ENCODE measurements around the gene TCOF1.

TCOF1 gene

GRCh38 chr5:150323092-150323491, 34.4 kb upstream of the TCOF1 start:
- no peak for DNase-seq

DNA sequence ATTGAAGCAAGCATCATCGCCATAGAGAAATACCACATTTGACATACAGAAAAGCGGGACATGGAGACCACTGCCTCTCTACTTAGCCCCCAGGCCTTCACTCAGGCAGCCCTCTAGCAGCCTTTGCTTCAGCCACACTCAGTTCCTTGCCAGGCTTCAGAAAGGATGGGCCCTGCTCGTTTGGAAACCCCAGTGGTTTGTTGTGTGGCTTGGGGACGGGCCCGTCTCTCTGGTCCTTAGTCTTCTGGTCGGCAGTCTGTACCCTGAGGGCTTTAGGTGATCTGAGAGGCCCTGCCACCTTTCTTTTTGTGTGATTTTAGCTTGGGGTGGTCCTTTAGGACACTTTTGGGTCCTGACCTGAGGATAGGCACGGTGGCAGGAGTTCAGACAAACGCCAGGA, 33.7 kb upstream of the TCOF1 start:
- DNase-seq = no peak

- no peak for DNase-seq
Observed at GRCh38 chr5:150325426-150325825, 32.1 kb upstream of the TCOF1 start.

- no peak for DNase-seq
Observed at GRCh38 chr5:150326707-150327106, 30.8 kb upstream of the TCOF1 start.

DNA sequence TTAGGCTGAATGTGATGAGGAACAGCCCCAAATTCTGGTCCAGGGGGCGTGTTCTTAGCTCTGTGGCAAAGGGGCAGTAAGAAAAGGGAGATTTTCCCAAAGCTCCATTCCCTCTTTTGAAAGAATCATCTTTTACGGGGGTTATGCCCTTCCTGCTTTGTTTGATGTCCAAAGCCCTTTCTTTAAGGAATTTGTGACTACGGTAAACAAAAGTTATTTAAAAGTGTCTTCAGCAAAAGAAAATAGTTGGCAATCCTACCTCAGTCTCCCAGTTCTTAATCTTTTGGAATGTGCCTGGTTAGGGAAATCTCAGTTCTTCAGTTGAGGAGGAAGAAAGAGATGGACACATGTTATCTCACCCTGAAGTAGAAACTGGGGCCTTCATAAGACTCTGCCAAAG, 30.4 kb upstream of the TCOF1 start:
- DNase-seq = no peak

DNA sequence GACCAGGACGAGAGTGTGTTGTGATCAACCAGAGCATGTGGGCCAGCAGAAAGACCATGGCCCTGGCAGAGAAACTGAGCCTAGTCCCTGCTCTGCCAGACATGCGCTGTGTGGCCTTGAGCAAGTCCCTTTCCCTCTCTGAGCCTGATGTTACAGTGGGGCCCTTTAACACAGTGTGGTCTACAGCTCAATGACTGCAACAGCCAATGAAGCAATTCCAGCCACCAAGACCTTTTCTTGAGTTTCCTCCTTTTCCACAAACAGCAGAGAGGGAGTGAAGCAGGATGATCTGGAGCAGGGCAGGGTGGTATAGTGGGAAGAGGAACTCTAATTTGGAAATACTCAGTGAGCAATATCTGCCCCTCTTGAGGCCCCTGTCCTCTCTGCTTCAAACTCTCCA, 29.0 kb upstream of the TCOF1 start:
- DNase-seq = no peak

DNA sequence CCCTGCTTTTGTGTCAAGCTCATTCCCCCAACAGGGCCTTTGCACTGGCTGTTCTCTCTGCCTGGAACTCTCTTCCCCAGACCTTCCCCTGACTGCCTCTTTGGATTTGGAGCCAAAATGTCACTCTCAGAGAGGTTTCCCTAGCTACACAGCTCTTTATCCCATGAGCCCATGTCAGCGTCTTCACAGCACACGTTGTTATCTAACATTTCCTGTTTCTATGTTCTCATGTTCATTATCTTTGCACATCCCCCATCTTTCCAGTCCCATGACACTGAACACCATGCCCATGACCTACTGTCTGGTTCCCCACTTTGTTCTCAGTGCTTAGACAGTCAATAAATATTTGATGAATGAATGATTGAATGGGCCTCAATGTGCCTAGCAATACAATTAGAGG, 28.5 kb upstream of the TCOF1 start:
- DNase-seq = no peak

- no peak for DNase-seq
Observed at GRCh38 chr5:150329881-150330876, 27.3 kb upstream of the TCOF1 start.

DNA sequence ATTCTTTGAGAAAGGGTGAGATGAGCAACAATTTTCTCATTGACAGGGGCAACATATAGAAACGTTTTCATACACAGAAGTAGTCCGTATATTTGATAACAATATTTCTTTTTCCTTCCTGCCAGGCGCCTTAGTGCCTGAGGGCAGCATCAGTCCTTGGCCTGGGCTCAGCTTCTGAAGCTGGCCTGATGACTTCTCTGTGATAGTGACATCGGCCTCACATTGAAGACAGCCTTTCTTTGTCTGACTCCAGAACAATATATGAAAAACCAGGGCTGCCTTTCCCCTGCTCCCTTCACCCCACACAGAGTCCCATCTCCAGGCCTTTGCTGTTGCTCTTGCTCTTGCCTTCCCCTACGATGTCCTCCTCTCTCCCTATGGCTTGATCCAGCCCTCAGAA, 24.1 kb upstream of the TCOF1 start:
- DNase-seq = no peak

- no peak for DNase-seq
Observed at GRCh38 chr5:150335778-150336177, 21.7 kb upstream of the TCOF1 start.

GRCh38 chr5:150338546-150338945, 19.0 kb upstream of the TCOF1 start:
- no peak for DNase-seq

- DNase-seq = no peak
Observed at GRCh38 chr5:150339165-150339564, 18.3 kb upstream of the TCOF1 start.

GRCh38 chr5:150339841-150340240, 17.7 kb upstream of the TCOF1 start:
- no peak for DNase-seq

DNA sequence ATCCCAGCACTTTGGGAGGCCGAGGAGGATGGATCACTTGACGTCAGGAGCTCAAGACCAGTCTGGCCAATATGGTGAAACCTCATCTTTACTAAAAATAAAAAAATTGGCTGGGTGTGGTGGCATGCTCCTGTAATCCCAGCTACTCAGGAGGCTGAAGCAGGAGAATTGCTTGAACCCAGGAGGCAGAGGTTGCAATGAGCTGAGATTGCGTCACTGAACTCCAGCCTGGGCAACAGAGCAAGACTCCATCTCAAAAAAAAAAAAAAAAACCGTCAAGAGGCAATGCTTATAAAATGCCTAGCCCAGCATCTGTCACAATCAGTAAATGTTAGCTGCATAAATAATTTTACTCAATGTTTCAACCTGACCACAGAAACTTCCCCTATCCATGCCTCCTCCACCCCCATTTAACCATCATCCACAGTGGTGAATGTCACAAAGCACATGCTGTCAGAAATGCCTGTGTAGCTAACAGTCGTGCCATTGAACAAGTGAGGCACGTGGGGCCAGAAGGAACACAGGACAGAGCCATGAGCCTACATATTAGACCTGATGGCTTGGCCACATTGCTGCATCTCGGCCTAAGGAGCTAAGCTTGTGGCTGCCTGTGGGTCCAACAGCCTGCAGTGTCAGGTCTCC, 16.8 kb upstream of the TCOF1 start:
- no peak for DNase-seq

GRCh38 chr5:150341331-150341730, 16.2 kb upstream of the TCOF1 start:
- no peak for DNase-seq

GRCh38 chr5:150341989-150342388, 15.5 kb upstream of the TCOF1 start:
- DNase-seq = no peak

- DNase-seq = no peak
Observed at GRCh38 chr5:150342583-150342982, 14.9 kb upstream of the TCOF1 start.

DNA sequence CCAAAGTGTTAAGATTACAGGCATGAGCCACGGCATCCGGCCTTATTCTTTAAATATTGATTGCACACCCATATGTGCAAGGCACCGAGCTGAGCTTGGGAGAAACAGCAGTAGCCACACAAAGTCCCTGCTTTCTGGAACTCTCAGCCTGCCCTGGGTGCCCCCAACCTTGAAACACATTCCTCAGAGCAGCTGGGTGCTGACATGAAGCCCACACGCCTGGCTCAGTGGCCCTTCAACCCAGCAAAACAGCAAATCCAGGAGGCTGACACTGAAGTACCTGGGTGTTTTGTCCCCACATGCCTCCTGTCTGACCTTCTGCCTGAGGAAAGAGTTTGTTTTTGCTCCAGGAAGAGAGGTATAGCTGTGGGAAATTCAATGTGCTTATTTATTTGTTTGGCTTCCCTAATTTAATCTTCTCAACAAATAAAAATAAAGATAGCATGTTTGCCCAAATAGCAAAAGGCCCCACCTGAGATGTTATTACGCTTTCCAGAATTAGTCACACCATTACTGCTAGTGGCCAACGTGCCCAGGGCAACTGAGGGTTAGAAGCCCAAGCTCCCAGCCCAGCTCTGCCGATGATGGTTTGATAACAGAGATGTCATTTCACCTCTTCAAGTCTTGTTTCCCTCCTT, 13.4 kb upstream of the TCOF1 start:
- DNase-seq = no peak

- no peak for DNase-seq
Observed at GRCh38 chr5:150345716-150346115, 11.8 kb upstream of the TCOF1 start.

- no peak for DNase-seq
Observed at GRCh38 chr5:150346592-150346991, 10.9 kb upstream of the TCOF1 start.

- DNase-seq = no peak
Observed at GRCh38 chr5:150347003-150347402, 10.5 kb upstream of the TCOF1 start.

DNA sequence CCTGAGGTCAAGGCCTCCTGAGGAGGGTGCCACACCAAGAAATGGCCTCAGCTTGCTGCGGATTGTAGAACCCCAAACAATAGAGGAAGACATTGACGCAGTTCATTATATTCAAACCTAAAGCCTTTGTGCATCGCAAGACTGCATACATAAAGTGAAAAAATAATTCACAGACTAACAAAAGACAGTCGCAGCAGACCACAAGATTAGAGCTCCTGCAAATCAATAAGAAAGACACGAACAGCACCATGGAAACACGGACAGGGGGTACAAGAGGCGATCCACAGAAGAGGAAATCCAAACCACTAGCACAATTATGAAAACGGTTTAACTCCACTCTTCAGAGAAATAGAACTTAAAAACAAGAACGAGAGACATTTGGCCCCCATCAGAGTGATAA, 10.0 kb upstream of the TCOF1 start:
- DNase-seq = no peak

GRCh38 chr5:150349681-150350275, 7.7 kb upstream of the TCOF1 start:
- no peak for DNase-seq
